GM18861 (cell line): ENCODE results near the gene PIK3C2G.
"Not testable (repeated sequence)": the region's sequence is repeated elsewhere in the genome, so short reads cannot be mapped to it uniquely, and the experiment has no call there.

Experiments used
- ATAC-seq: cut with Tn5 transposase; IDR thresholded peaks from one replicate; pipeline ENCODE4 v1.9.1; 2021; ENCODE audit not compliant: unreplicated experiment

PIK3C2G gene

GRCh38 chr12:18629916-18630315, 368.6 kb downstream of the PIK3C2G start:
- ATAC-seq = no peak

DNA sequence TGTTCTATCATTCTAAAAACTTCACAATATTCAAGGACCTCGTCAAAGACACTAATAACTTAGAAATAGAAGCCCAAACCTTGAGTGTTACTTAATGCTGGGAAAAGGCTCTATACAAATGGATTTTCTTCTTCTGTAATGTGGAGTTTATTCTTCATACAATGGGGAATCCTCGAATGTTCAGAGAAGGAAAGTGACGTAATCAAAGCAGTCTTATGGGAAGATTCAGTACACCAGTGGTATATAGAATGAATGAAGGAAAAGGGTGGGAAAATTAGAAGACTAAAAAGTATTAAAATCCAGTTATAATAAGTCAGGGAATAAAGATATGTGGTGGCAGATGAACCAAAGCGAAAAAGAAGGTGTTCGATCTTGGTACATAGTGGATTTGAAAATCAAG, 370.0 kb downstream of the PIK3C2G start:
- no peak for ATAC-seq

DNA sequence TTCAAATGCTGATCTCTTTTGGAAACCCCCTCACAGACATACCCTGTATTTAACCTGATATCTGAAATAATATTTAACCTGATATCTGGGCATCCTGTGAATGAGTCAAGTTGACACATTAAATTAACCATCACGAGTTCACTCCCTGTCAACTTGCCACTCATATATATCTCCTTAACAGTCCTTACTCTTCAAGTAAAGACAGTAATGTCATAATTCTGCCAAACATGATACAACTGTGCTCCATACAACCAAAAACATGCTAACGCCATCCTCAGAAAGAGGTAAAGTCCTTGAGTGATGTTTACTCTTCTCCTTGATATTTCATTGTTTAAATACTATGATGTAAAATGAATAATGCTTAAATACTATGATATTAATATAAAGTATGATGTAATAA, 371.5 kb downstream of the PIK3C2G start:
- ATAC-seq = no peak

DNA sequence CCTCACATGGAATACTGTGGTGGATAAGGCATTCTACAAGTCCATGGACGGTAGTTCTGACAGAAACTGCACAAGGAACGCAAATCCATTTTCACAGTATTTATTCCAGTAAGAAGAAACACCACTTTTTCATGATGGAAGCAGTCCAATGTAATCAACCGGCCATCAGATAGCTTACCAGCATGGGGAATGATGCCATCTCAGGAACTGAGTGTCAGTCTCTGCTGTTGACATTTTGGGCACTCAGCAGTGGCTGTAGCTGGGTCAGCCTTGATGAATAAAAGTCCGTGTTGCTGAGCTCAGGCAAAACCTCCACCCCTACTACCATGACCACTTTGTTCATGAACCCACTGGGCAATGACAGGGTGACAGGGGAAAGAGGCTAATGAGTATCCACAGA, 373.1 kb downstream of the PIK3C2G start:
- ATAC-seq = no peak

DNA sequence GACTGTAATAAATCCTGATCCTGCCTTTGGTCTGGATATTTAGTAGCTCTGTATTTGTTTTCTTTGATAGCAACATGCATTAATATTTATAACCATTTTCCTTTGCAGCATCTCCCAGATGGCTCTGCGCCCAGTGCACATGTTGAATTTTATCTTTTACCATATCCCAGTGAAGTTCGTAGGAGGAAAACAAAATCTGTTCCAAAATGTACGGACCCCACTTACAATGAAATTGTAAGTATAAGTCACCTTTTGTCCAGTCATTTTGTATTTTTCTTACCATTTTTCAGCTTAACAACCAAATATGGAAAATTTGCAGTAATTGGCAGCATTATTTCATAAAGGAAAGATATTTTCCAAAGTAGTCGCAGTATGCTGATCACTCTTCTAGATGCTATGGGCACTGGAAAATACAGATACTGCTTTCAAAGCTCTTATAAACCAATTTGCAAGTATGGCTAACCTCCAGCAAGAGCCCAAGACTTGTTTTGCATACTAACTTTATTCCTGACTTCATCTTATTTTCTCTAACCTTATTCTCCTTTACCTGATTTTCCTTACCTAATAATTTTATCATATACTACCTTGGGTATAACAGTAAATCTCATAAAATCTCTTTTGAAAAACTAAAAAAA, 379.1 kb downstream of the PIK3C2G start:
- ATAC-seq = no peak

- no peak for ATAC-seq
Observed at GRCh38 chr12:18643681-18644080, 382.4 kb downstream of the PIK3C2G start.

GRCh38 chr12:18644564-18644963, 383.2 kb downstream of the PIK3C2G start:
- no peak for ATAC-seq

- ATAC-seq = no peak
Observed at GRCh38 chr12:18646286-18646890, 385.1 kb downstream of the PIK3C2G start.

- ATAC-seq = no peak
Observed at GRCh38 chr12:18651525-18651924, 390.2 kb downstream of the PIK3C2G start.

DNA sequence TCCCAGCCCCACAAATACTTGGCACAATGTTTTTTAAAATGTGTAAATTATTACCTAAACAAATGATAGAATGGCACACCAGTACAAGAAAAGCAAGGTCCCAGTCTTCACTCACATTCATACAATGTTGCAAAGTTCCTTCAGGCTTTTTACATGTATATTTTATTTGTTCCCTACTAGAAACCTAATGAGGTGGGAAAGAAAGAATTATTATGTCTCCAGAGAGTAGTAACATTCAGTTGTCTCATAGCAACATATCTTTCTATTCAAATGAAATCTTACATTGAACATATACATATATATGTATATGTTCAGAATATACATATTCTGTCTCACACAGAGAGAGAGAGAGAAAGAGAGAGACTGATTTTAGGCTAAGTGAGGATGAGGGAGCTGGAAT, 391.3 kb downstream of the PIK3C2G start:
- ATAC-seq = no peak

DNA sequence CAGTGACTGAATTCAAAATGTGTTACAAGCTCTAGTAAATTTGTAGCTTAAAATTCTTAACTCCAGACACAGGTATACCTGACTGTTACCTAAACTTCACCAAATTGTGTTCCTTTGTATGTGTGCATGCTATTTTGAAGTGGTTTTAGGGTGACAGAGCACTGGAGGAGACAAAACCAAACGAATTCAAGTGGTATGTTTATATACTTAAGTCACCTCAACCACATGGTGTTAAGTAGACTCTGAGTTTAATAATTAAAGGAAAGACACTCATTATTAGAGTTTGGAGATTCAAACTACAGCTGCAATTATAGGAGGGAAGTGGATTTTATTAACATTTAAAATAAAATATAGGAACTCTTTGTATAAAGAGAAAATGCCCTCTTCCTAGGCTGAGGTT, 392.1 kb downstream of the PIK3C2G start:
- ATAC-seq = no peak

DNA sequence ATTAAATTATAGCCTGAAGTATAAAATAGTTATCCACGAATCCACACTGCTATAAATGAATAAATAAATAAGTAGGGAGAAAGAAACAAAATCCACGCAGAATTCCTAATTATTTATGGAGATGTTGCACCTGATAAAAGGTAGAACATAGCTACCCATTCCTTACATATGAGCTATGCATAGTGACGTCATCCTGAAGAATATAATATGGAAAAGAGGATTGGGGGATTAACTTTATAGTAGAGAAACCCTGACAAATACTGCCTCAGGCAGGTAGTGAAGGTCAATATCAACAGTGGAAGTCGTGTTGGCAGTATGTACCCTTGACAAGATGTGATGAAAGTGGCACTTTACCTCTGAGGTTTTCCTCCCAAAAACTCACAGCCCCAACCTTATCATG, 394.0 kb downstream of the PIK3C2G start:
- no peak for ATAC-seq

GRCh38 chr12:18658179-18658578, 396.9 kb downstream of the PIK3C2G start:
- no peak for ATAC-seq

DNA sequence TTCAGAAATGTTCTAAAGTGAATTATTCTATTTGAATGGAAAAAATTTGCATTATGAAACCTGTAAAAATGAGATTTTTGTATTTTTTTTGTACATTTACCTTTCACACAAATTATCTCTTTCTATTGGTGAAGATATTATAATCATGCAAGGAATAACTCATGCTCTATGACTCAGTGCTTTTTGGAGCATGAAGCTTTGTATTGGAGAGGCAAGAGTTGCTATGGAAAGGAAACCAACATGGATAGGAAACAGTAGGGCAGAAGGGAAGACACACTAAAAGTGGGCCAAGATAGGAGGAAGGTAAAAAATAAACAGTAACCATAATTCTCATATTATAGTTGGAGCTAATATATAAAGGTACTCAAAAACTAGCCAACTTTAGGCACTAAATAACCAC, 397.5 kb downstream of the PIK3C2G start:
- no peak for ATAC-seq

- ATAC-seq = no peak
Observed at GRCh38 chr12:18676141-18676540, 414.8 kb downstream of the PIK3C2G start.

DNA sequence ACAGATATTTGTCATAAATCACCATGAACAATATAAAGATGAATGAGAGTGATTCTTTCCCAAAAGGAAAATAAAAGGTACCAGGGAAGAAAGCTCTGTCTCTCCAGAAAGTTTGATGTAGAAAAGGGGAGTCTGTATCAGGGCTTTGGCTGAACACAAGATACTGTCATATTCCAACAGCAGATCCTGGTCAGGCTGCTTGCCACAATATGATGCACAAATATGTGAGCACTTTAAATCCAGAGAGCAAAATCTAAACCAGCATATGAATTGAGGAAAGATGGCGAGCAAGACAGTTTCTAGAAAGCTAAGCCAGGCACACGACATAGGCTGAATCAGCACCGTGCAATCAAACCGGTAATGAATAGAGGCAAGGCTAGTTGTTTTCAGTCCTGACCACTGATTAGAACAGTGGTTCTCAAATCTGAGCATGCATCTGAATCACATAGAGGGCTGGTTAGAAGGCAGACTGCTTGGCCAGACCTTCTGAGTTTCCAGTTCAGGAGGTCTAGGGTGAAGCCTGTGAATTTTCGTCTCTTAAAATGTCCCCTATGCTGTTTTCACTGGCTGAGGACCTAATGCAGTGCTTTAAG, 415.8 kb downstream of the PIK3C2G start:
- no peak for ATAC-seq

GRCh38 chr12:18681818-18682217, 420.5 kb downstream of the PIK3C2G start:
- no peak for ATAC-seq

- ATAC-seq = no peak
Observed at GRCh38 chr12:18683327-18684013, 422.2 kb downstream of the PIK3C2G start.

- no peak for ATAC-seq
Observed at GRCh38 chr12:18684430-18684829, 423.1 kb downstream of the PIK3C2G start.

DNA sequence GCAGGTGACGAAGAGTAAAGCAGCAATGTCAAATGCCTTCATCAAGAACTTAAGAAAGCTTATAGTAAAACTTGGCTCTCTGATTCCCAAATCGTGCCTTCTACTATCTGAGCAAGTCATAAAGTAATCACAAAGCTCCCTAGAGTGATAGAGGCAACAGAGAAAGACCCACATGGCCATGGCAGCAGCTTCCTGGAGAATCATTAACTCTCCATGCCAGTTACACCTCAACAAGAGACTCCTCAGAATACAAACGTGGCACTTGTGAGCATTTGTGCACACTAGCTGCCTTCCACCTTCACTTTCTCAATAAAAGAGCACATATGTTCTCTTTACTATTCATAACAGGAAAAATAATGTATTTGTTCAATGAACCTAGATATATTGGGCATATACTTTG, 428.5 kb downstream of the PIK3C2G start:
- no peak for ATAC-seq

- no peak for ATAC-seq
Observed at GRCh38 chr12:18690653-18691052, 429.3 kb downstream of the PIK3C2G start.

GRCh38 chr12:18693986-18694385, 432.7 kb downstream of the PIK3C2G start:
- not testable (repeated sequence) for ATAC-seq
